GM12878 (cell line): ENCODE results near the gene FAT1. TPM values are rescaled to one million over a fixed set of nuclear protein-coding genes. Genes with fewer than 3 reads are reported as not detected.

Source experiments
- ATAC-seq: fragments of 200-7000 bp; cut with Tn5 transposase; 3 replicates; pipeline ENCODE4 v1.9.1; 2020; ENCODE audit warnings: mild to moderate bottlenecking, moderate library complexity
- BruUV-seq: library from RNA; stranded (reverse); fragments of 400-500 nt; replicated peaks from 2 replicates; lab custom pipeline; 2021; lab: Mats Ljungman, UMichigan
- CTCF ChIA-PET: fragments of 300-600 bp; sonication (Branson Sonifier 250); formaldehyde crosslinking; extraction: SDS; loops from one replicate; lab custom pipeline; 2021; ENCODE audit warnings: inconsistent platforms; lab: Yijun Ruan, JAX
- POLR2A ChIA-PET: fragments of 350-600 bp; formaldehyde crosslinking; extraction: SDS; loops from one replicate; lab custom pipeline; 2021; ENCODE audit warnings: inconsistent platforms; lab: Charles Lee
- RAD21 ChIA-PET: fragments of 300-600 bp; sonication (Branson Sonifier 250); formaldehyde crosslinking; loops from one replicate; lab custom pipeline; 2023; ENCODE audit warnings: antibody characterized with exemption; ENCODE audit not compliant: unreplicated experiment; lab: Charles Lee
- SMC1A ChIA-PET: fragments of 300-600 bp; sonication (Branson Sonifier 250); formaldehyde crosslinking; loops from one replicate; lab custom pipeline; 2023; ENCODE audit not compliant: unreplicated experiment, uncharacterized antibody; lab: Charles Lee
- DNase-seq: peaks from one replicate; pipeline ENCODE4 v3.0.0-alpha.2; 2011; ENCODE audit warnings: low read depth, low spot score
- FAIRE-seq: peaks from 3 replicates; lab custom pipeline; 2011; peaks lifted over from hg19 to GRCh38; lab: Jason Lieb, UNC
- H2AFZ ChIP-seq: 2 replicates; pipeline ENCODE4 v1.6.0; 2011; ENCODE audit warnings: low read depth, low read length, control low read depth; ENCODE audit not compliant: control insufficient read depth
- H3K27ac ChIP-seq: 2 replicates; pipeline ENCODE4 v1.5.1; 2011; ENCODE audit warnings: control low read depth; ENCODE audit not compliant: control insufficient read depth, insufficient read depth
- H3K27me3 ChIP-seq, 2 experiments: replicated peaks in 1 of 2; 2 replicates each; pipeline versions ENCODE4 v1.6.0 to v1.6.1; 2011; ENCODE audit warnings: low read length in 1 of 2; ENCODE audit not compliant: control insufficient read depth in 2 of 2, insufficient read depth in 2 of 2
- H3K36me3 ChIP-seq, 2 experiments: 2 replicates each; pipeline ENCODE4 v1.5.1; 2011; ENCODE audit warnings: low read length in 1 of 2; ENCODE audit not compliant: control insufficient read depth in 2 of 2, insufficient read depth in 2 of 2
- H3K4me1 ChIP-seq: 2 replicates; pipeline ENCODE4 v1.6.1; 2011; ENCODE audit warnings: mild to moderate bottlenecking, low read length, moderate library complexity, mixed read lengths; ENCODE audit not compliant: control insufficient read depth, insufficient read depth
- H3K4me2 ChIP-seq: 2 replicates; pipeline ENCODE4 v1.6.0; 2011; ENCODE audit warnings: control low read depth; ENCODE audit not compliant: control insufficient read depth, insufficient read depth
- H3K4me3 ChIP-seq: fragments of 200-600 bp; sonication (generic); 2 replicates; pipeline ENCODE4 v1.5.1; 2016
- H3K79me2 ChIP-seq: 2 replicates; pipeline ENCODE4 v1.6.0; 2011; ENCODE audit warnings: low read length; ENCODE audit not compliant: control insufficient read depth, insufficient read depth
- H3K9ac ChIP-seq: 2 replicates; pipeline ENCODE4 v1.8.0; 2011; ENCODE audit warnings: low read length, control low read depth, mixed read lengths; ENCODE audit not compliant: control insufficient read depth, insufficient read depth
- H3K9me3 ChIP-seq: replicated peaks from 3 replicates; pipeline ENCODE4 v1.5.1; 2011; ENCODE audit warnings: mild to moderate bottlenecking, low read length; ENCODE audit not compliant: control insufficient read depth, insufficient read depth
- H4K20me1 ChIP-seq: 2 replicates; pipeline ENCODE4 v1.6.0; 2011; ENCODE audit not compliant: control insufficient read depth, insufficient read depth
- CHD2 ChIP-seq: IDR thresholded peaks from 2 replicates; pipeline ENCODE4 v1.6.1; 2011; ENCODE audit warnings: low read depth, low read length, improper control_type of control experiment, borderline replicate concordance
- CREB1 ChIP-seq: IDR thresholded peaks from 2 replicates; pipeline ENCODE4 v1.6.1; 2012; ENCODE audit warnings: low read depth, mild to moderate bottlenecking, inconsistent platforms
- CREM ChIP-seq: IDR thresholded peaks from 2 replicates; pipeline ENCODE4 v1.6.1; 2014; ENCODE audit warnings: antibody characterized with exemption, low read depth
- CTCF ChIP-seq, 3 experiments: IDR thresholded peaks in 2 of 3; conservative IDR thresholded peaks in 1 of 3; 2 replicates each; pipeline ENCODE4 v1.5.1; 2011; ENCODE audit warnings: low read depth in 3 of 3, low read length in 3 of 3, mild to moderate bottlenecking in 3 of 3, control low read depth in 2 of 3, moderate library complexity in 2 of 3, inconsistent platforms in 1 of 3, mixed read lengths in 1 of 3; ENCODE audit not compliant: control insufficient read depth in 2 of 3, insufficient read depth in 1 of 3; ENCODE audit errors: extremely low read depth in 1 of 3
- FOS ChIP-seq: IDR thresholded peaks from 3 replicates; pipeline ENCODE4 v1.6.1; 2011; ENCODE audit warnings: borderline replicate concordance; ENCODE audit not compliant: insufficient read length; ENCODE audit errors: extremely low read depth
- FOXM1 ChIP-seq: IDR thresholded peaks from 2 replicates; pipeline ENCODE4 v1.6.1; 2012; ENCODE audit warnings: low read depth, mild to moderate bottlenecking, inconsistent platforms, low read length, moderate library complexity
- HDAC6 ChIP-seq: fragments of 200-600 bp; sonication (generic); IDR thresholded peaks from one replicate; pipeline ENCODE4 v1.8.0; 2017; ENCODE audit warnings: antibody characterized with exemption; ENCODE audit not compliant: unreplicated experiment
- JUND ChIP-seq: IDR thresholded peaks from 2 replicates; pipeline ENCODE4 v1.6.1; 2012; ENCODE audit warnings: low read depth, mild to moderate bottlenecking, low read length, improper control_type of control experiment, moderate library complexity
- MTA2 ChIP-seq: fragments of 450-650 bp; IDR thresholded peaks from 2 replicates; pipeline ENCODE4 v1.6.1; 2016; ENCODE audit warnings: low read depth, mild to moderate bottlenecking, moderate library complexity
- NBN ChIP-seq: fragments of 450-650 bp; IDR thresholded peaks from 2 replicates; pipeline ENCODE4 v1.6.1; 2016
- POLR2AphosphoS2 ChIP-seq: IDR thresholded peaks from 2 replicates; pipeline ENCODE4 v1.6.1; 2011; ENCODE audit warnings: low read depth, mild to moderate bottlenecking, low read length, improper control_type of control experiment, moderate library complexity
- RB1 ChIP-seq: fragments of 450-650 bp; formaldehyde crosslinking; IDR thresholded peaks from 2 replicates; pipeline ENCODE4 v1.6.1; 2017; ENCODE audit warnings: mild to moderate bottlenecking, borderline replicate concordance
- SIN3A ChIP-seq: IDR thresholded peaks from 2 replicates; pipeline ENCODE4 v1.6.1; 2012; ENCODE audit warnings: low read depth, low read length, improper control_type of control experiment
- SPI1 ChIP-seq: IDR thresholded peaks from 2 replicates; pipeline ENCODE4 v1.6.1; 2011; ENCODE audit warnings: low read depth, mild to moderate bottlenecking, low read length, moderate library complexity, borderline replicate concordance; ENCODE audit not compliant: insufficient read depth
- WRNIP1 ChIP-seq: IDR thresholded peaks from 2 replicates; pipeline ENCODE4 v1.6.1; 2011; ENCODE audit warnings: low read depth, low read length, improper control_type of control experiment, borderline replicate concordance
- ZNF207 ChIP-seq: fragments of 450-650 bp; IDR thresholded peaks from 2 replicates; pipeline ENCODE4 v1.6.1; 2014; ENCODE audit warnings: antibody characterized with exemption, mild to moderate bottlenecking, borderline replicate concordance
- ZNF217 ChIP-seq: fragments of 450-650 bp; IDR thresholded peaks from 2 replicates; pipeline ENCODE4 v1.6.1; 2017; ENCODE audit warnings: antibody characterized with exemption, mild to moderate bottlenecking
- ZSCAN29 ChIP-seq: fragments of 450-650 bp; IDR thresholded peaks from 2 replicates; pipeline ENCODE4 v1.6.1; 2017; ENCODE audit warnings: mild to moderate bottlenecking, moderate library complexity
- WGBS: methylation state at CpG from one replicate; pipeline ENCODE4 v1.1.6; 2016; ENCODE audit warnings: low lambda C conversion rate; ENCODE audit not compliant: insufficient replicate concordance, insufficient coverage; ENCODE audit errors: missing lambda C conversion rate; 5-methylcytosine and 5-hydroxymethylcytosine counted together
- in situ Hi-C: fragments of 300-500 bp; cut with MboI; formaldehyde crosslinking; loops from 9 replicates; pipeline ENCODE4 v1.14.3; 2018; ENCODE audit warnings: mixed read lengths
- intact Hi-C: fragments of 100-400 bp; cut with micrococcal nuclease; formaldehyde crosslinking; loops from one replicate; pipeline ENCODE4 v1.14.2; 2022; ENCODE audit not compliant: unreplicated experiment
- polyA plus RNA-seq, 11 experiments: library from polyadenylated mRNA; depleted of rRNA in 4 of 11; unstranded in 6 of 11; stranded (reverse) in 5 of 11; fragments of >200 nt; fragmentation: Nextera tagmentation in 4 of 11; fragmentation: Illumina TruSeq in 1 of 11; extraction: Ambion mirVana in 4 of 11; extraction: Trizol in 1 of 11; gene quantifications; 1 replicate in 1 of 11; 2 replicates in 10 of 11; pipeline versions ENCODE4 v1.2.1 to v1.2.3, GENCODE V29; 2011 to 2016; ENCODE audit warnings: inconsistent platforms in 2 of 11, missing spikeins in 2 of 11, low read depth in 1 of 11
- total RNA-seq, 4 experiments: library from RNA; depleted of rRNA in 3 of 4; stranded (reverse); fragments of >200 nt in 3 of 4; fragmentation: Illumina TruSeq in 1 of 4; extraction: Trizol in 1 of 4; gene quantifications; 2 replicates each; pipeline versions ENCODE4 v1.2.1 to v1.2.3, GENCODE V29; 2013 to 2021
- TF ChIP-seq, protein P1 (sequence below): IDR thresholded peaks from 2 replicates; pipeline ENCODE4 v1.6.1; 2012; ENCODE audit warnings: low read depth, low read length, improper control_type of control experiment

Gene FAT1
- total and polyA plus RNA-seq, 10 of the 15 experiments (the other 5 are each of a cell fraction or from before 2014, with no cell fraction given), result 0.04 to 11.8 (median 0.11) TPM; not detected in 1

DNA sequence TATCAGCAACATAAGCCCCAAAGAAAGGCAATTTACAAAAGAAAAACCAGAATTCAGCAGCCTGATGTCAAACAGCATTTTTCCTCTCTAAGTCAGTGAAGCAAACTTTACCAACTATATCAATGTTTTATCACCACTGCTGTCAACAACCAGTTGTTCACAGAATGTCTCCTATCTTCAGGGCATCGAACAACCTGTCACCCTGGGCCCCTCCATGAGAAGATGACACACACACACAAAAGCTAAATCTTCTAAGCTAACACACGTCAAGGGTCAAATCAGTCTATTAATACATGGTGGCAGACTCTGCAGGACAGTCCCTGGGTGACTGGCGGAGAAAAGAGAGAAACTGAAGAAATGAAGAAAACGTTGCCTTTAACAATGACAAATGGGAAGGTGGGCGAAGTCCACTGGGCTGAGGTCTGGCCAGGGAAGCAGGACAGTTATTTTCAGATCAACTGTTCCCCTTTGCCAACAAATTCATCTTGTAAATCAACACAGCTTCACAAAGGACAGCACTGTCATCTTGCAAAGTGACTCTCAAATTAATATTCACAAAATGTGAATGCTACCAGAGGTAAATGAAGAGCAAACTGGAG is 13.0 kb downstream of the FAT1 start:
- Histone ChIP-seq H3K27ac (no peak overlapping the region), H3K4me1 (no peaks in the 10 kb centered on the region), H3K4me3 (no peak overlapping the region), H3K79me2 (no peaks in the 10 kb centered on the region), H2AFZ (no peak overlapping the region), H3K9me3 (no peaks in the 10 kb centered on the region; the same call in 2 of the 3 replicates), H3K36me3 (no peaks in the 10 kb centered on the region), H3K4me2 (no peak overlapping the region), H3K27me3 (no peaks in the 10 kb centered on the region), H4K20me1 (no peaks in the 10 kb centered on the region), H3K9ac (no peak overlapping the region)
- TF ChIP-seq ZSCAN29 (no peak), FOXM1 (no peak), ZNF217 (no peak), CTCF (IDR thresholded peaks at IDR 0.05 in 2 of 3, conservative IDR thresholded peaks at IDR 0.05 in 1 of 3; ENCODE audit: control insufficient read depth in 2 of 3, extremely low read depth in 1 of 3, insufficient read depth in 1 of 3, low read depth in 3 of 3, low read length in 3 of 3) (no peak), NBN (no peak), CREB1 (no peak), RB1 (no peak), MTA2 (no peak), FOS (no peak), CREM (no peak), POLR2AphosphoS2 (no peak), SPI1 (no peak), SIN3A (no peak), JUND (no peak), HDAC6 (no peak), WRNIP1 (no peak), CHD2 (no peak), ZNF207 (no peak)
- TF ChIP-seq, protein P1, sequence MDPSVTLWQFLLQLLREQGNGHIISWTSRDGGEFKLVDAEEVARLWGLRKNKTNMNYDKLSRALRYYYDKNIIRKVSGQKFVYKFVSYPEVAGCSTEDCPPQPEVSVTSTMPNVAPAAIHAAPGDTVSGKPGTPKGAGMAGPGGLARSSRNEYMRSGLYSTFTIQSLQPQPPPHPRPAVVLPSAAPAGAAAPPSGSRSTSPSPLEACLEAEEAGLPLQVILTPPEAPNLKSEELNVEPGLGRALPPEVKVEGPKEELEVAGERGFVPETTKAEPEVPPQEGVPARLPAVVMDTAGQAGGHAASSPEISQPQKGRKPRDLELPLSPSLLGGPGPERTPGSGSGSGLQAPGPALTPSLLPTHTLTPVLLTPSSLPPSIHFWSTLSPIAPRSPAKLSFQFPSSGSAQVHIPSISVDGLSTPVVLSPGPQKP, result no peak
- ChIA-PET SMC1A (no interaction called here), POLR2A (no interaction called here), CTCF (interaction anchor here (1.4 kb wide), 1 partner anchor 14 kb away, joined by 3 read pairs; no protein-coding TSS in a partner anchor), RAD21 (no interaction called here)
- intact Hi-C loops (no loop called here), in situ Hi-C loops (no loop called here)
- BruUV-seq, result no TSS peak
- WGBS, result 8% methylated on average over 5 of the region's 5 CpGs
- no peak for ATAC-seq
- DNase-seq, result no peak
- no peak for FAIRE-seq
